ENCODE data around the gene ADISSP.

Gene ADISSP

DNA sequence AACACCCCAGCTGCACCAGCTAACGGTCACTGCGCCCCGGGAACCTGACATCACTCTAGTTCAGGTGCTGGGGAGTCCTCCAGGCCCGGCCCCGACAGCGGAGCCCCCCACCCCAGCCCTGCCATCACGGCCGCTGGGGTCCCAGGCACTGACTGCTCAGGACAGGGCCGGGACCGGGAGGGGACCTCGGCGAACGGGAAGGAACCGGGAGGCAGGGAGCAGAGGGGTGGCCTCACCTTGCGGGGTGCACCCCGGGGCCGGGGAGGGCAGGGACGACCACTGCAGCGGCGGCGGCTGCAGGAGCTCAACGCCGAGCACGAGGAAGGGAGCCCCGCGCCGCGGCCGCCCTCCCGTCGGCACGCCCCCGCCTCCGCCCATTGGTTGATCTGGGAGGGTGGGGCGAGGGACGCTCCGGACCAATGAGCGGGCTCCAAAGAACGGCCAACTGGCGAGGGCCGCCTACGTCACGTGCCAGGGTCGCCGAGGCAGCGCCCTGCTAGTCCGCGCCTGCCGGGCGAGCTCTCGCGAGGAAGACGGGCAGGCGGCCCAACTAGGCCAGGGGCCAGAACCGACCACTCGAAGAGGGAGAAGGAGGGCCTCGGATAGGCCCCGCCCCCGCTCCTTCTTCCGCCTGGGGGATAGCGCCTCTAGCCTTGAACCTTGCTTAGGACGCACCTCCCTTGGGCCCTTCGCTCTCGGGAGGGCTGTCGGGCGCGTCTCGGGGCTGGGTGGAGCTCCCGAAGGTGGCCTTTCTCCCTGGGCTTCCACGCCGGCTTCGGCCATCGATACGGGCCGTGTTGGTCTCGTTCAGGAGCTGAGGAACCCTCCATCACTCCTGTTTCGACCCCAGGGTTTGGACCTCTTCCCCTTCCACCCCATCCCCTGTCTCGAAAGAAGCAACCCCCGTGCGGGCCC lies at the start of gene ADISSP:
Gene ADISSP, minus strand, starts transcription at position 327 of the 915 bp plus-strand sequence. CDS start 7,653 bp downstream, outside the sequence.
- H3K27ac ChIP-seq (ENCODE audit: low read depth, low read length): peak within 1 kb of the TSS; percentile 86
- H3K36me3 ChIP-seq (ENCODE audit: control insufficient read depth in 1 of 2, insufficient read depth in 2 of 2, low read length in 2 of 2): no peaks in the 10 kb centered on the region
- H3K4me1 ChIP-seq (ENCODE audit: control insufficient read depth in 1 of 2, insufficient read depth in 2 of 2, low read length in 2 of 2): peaks cover 36 to 42% of the 10 kb centered on the region in 2 donors

DNA sequence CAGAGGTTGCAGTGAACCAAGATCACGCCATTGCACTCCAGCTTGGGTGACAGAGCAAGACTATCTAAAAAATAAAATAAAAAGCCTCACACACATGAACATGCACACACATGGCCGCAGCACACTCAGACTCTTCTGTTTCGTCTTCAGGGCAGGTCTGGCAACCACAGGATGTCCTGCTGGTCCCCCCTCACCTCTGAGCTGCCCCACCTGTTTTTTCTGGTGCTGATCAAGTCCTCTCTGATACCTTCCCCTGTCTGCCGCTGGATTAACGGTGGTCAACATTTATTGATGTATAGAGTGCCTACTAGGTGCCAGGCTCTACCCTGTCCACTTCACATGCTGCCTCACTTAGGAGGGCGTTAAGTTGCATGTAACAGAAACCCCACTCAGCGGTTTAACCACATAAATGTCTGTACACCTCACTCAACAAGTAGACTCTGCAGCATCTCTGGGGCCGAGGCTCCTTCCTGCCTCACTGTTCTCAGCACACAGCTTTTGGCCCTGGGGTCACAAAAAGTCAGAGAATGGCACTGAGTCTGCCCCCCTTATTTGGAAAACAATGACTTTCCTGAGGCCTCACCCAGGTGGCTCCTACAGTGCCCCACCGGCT lies 48.3 kb upstream of the ADISSP start:
- Histone ChIP-seq H3K36me3 (ENCODE audit: control insufficient read depth in 1 of 2, insufficient read depth in 2 of 2, low read length in 2 of 2) (no peaks in the 10 kb centered on the region), H3K4me3 (ENCODE audit: low read depth in 1 of 2, low read length in 2 of 2) (no peak overlapping the region), H3K27ac (ENCODE audit: low read depth, low read length) (no peak overlapping the region), H3K9me3 (ENCODE audit: control insufficient read depth in 1 of 2, low read length in 2 of 2) (no peaks in the 10 kb centered on the region), H3K9ac (ENCODE audit: low read depth in 1 of 2, low read length in 2 of 2) (no peak overlapping the region), H3K4me1 (ENCODE audit: control insufficient read depth in 1 of 2, insufficient read depth in 2 of 2, low read length in 2 of 2) (peaks cover 47 to 49% of the 10 kb centered on the region in 2 donors), H3K27me3 (ENCODE audit: control insufficient read depth in 1 of 2, insufficient read depth in 2 of 2, low read length in 2 of 2) (no peaks in the 10 kb centered on the region)

More for the DNA sequence above, at the start of gene ADISSP:
- Histone ChIP-seq H3K27me3 (ENCODE audit: control insufficient read depth in 1 of 2, insufficient read depth in 2 of 2, low read length in 2 of 2) (no peaks in the 10 kb centered on the region), H3K4me3 (ENCODE audit: low read depth in 1 of 2, low read length in 2 of 2) (peak within 1 kb of the TSS; percentile 83 to 89), H3K9me3 (ENCODE audit: control insufficient read depth in 1 of 2, low read length in 2 of 2) (no peaks in the 10 kb centered on the region), H3K9ac (ENCODE audit: low read depth in 1 of 2, low read length in 2 of 2) (peak within 1 kb of the TSS; percentile 81 to 87)

DNA sequence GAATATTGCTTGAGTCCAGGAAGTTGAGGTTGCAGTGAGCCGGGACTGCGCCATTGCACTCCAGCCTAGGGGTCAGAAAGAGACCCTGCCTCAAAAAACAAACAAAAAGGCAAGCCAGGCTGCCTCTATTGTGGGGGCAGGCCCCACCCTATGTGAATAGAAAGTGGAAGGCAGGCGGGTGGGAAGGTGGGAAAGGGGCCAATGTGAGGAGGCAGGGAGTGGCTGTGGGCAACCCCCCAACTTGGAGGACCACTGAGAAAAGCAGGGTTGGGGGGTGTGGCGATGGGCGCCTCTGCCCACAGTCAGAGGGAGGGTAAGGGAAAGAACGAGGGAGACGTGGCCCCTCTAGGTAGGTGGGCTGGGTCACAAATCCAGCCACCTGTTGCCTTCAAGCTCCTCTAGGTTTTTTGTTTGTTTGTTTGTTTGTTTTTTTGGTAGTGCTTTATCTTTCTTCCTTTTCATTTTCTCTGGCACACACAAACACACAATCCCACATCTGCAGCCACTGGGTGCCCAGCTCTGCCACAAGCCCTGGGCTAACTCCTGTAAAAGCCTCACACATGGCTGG lies 47.5 kb upstream of the ADISSP start:
- no peaks in the 10 kb centered on the region for H3K9me3 ChIP-seq (ENCODE audit: control insufficient read depth in 1 of 2, low read length in 2 of 2)
- H3K36me3 ChIP-seq (ENCODE audit: control insufficient read depth in 1 of 2, insufficient read depth in 2 of 2, low read length in 2 of 2): no peaks in the 10 kb centered on the region
- H3K4me1 ChIP-seq (ENCODE audit: control insufficient read depth in 1 of 2, insufficient read depth in 2 of 2, low read length in 2 of 2): peaks cover 52 to 54% of the 10 kb centered on the region in 2 donors
- H3K9ac ChIP-seq (ENCODE audit: low read depth in 1 of 2, low read length in 2 of 2): no peak overlapping the region
- no peaks in the 10 kb centered on the region for H3K27me3 ChIP-seq (ENCODE audit: control insufficient read depth in 1 of 2, insufficient read depth in 2 of 2, low read length in 2 of 2)
- no peak overlapping the region for H3K4me3 ChIP-seq (ENCODE audit: low read depth in 1 of 2, low read length in 2 of 2)
- H3K27ac ChIP-seq (ENCODE audit: low read depth, low read length): no peak overlapping the region

DNA sequence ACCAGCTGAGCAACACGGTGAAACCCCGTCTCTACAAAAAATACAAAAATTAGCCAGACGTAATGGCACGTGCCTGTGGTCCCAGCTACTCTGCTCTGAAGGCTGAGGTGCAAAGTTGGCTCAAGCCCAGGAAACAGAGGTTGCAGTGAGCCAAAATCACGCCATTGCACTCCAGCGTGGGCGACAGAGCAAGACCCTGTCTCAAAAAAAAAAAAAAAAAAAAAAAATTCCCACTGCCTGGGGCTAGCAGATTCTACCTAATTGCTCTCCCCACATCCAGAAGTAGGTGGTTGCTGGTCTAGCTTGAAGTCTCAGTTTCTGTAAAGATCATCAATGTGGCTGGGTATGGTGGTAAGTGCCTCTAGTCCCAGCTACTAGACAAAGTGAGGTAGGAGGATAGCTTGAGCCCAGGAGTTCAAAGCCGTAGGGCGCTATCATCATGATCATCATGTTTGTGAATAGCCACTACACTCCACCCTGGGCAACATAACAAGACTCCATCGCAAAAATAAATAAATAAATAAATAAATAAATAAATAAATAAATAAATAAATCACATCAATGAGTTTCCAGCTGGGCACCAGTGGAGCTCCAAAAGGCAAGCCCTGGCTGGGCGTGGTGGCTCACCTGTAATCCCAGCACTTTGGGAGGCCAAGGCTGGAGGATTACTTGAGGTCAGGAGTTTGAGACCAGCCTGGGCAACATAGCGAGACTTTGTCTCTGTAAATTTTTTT lies 46.5 kb upstream of the ADISSP start:
- H3K9me3 ChIP-seq (ENCODE audit: control insufficient read depth in 1 of 2, low read length in 2 of 2): no peaks in the 10 kb centered on the region
- H3K27ac ChIP-seq (ENCODE audit: low read depth, low read length): no peak overlapping the region
- no peak overlapping the region for H3K9ac ChIP-seq (ENCODE audit: low read depth in 1 of 2, low read length in 2 of 2)
- H3K27me3 ChIP-seq (ENCODE audit: control insufficient read depth in 1 of 2, insufficient read depth in 2 of 2, low read length in 2 of 2): no peaks in the 10 kb centered on the region
- H3K4me1 ChIP-seq (ENCODE audit: control insufficient read depth in 1 of 2, insufficient read depth in 2 of 2, low read length in 2 of 2): peaks cover 44 to 45% of the 10 kb centered on the region in 2 donors
- H3K36me3 ChIP-seq (ENCODE audit: control insufficient read depth in 1 of 2, insufficient read depth in 2 of 2, low read length in 2 of 2): no peaks in the 10 kb centered on the region
- no peak overlapping the region for H3K4me3 ChIP-seq (ENCODE audit: low read depth in 1 of 2, low read length in 2 of 2)

DNA sequence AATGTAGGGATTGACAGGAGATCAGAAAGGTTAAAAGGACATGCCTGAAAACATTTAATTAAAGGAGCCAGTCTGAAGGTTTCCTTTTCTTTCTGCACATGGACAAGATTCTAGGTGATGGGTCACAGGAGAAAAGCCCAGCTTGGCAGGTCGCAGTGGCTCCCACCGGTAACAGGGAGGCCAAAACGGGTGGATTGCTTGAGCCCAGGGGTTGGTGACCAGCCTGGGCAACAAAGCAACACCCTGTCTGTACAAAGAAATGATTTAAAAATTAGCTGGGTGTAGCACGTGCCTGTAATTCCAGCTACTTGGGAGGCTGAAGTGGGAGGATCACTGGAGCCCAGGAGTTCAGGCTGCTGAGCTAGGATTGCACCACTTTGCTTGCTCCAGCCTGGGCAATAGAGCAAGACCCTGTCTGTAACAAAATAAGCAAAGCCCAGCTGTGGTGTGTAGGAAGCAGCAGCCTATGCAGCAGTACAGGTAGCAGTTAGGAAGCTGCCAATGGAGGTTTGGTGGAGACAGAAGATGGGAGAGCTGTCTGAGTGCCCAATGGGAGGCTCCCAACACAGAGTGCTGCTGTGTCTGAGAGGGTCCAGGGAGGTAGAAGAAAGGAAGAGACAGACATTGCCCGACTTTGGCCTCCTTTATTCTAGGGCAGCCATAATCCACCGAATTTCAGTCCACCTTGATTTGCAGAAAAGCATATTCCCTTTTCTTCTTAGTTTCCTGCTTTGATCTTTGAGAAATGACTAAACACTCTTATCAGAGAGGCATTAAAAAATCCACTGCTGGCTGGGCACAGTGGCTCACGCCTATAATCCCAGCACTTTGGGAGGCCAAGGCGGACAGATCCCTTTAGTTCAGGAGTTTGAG lies 45.7 kb upstream of the ADISSP start:
- Histone ChIP-seq H3K36me3 (ENCODE audit: control insufficient read depth in 1 of 2, insufficient read depth in 2 of 2, low read length in 2 of 2) (no peaks in the 10 kb centered on the region), H3K4me3 (ENCODE audit: low read depth in 1 of 2, low read length in 2 of 2) (no peak overlapping the region), H3K9ac (ENCODE audit: low read depth in 1 of 2, low read length in 2 of 2) (no peak overlapping the region), H3K4me1 (ENCODE audit: control insufficient read depth in 1 of 2, insufficient read depth in 2 of 2, low read length in 2 of 2) (peaks cover 40 to 43% of the 10 kb centered on the region in 2 donors), H3K27me3 (ENCODE audit: control insufficient read depth in 1 of 2, insufficient read depth in 2 of 2, low read length in 2 of 2) (no peaks in the 10 kb centered on the region), H3K27ac (ENCODE audit: low read depth, low read length) (no peak overlapping the region), H3K9me3 (ENCODE audit: control insufficient read depth in 1 of 2, low read length in 2 of 2) (no peaks in the 10 kb centered on the region)

DNA sequence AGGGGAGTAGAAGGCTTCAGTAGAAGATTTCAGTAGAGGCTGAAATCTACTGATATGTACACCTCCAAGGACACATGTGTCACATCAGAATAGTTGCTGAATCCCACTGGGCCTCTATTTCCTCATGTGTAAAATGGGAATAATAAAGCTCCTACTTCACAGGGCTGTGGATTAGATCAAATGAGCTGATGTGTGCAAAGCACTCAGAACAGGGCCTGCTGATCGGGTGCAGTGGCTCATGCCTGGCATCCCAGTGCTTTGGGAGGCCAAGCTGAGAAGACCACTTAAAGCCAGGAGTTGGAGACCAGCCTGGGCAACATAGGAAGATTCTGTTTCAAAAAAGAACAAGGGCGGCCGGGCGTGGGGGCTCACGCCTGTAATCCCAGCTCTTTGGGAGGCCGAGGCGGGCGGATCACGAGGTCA lies 44.7 kb upstream of the ADISSP start:
- Histone ChIP-seq H3K4me3 (ENCODE audit: low read depth in 1 of 2, low read length in 2 of 2) (peak overlapping the region in 1 of 2 donors; percentile 63), H3K9me3 (ENCODE audit: control insufficient read depth in 1 of 2, low read length in 2 of 2) (no peaks in the 10 kb centered on the region), H3K9ac (ENCODE audit: low read depth in 1 of 2, low read length in 2 of 2) (peak overlapping the region; percentile 50 to 54), H3K4me1 (ENCODE audit: control insufficient read depth in 1 of 2, insufficient read depth in 2 of 2, low read length in 2 of 2) (peaks cover 46 to 49% of the 10 kb centered on the region in 2 donors), H3K27me3 (ENCODE audit: control insufficient read depth in 1 of 2, insufficient read depth in 2 of 2, low read length in 2 of 2) (no peaks in the 10 kb centered on the region), H3K36me3 (ENCODE audit: control insufficient read depth in 1 of 2, insufficient read depth in 2 of 2, low read length in 2 of 2) (no peaks in the 10 kb centered on the region), H3K27ac (ENCODE audit: low read depth, low read length) (peak overlapping the region; percentile 74)

DNA sequence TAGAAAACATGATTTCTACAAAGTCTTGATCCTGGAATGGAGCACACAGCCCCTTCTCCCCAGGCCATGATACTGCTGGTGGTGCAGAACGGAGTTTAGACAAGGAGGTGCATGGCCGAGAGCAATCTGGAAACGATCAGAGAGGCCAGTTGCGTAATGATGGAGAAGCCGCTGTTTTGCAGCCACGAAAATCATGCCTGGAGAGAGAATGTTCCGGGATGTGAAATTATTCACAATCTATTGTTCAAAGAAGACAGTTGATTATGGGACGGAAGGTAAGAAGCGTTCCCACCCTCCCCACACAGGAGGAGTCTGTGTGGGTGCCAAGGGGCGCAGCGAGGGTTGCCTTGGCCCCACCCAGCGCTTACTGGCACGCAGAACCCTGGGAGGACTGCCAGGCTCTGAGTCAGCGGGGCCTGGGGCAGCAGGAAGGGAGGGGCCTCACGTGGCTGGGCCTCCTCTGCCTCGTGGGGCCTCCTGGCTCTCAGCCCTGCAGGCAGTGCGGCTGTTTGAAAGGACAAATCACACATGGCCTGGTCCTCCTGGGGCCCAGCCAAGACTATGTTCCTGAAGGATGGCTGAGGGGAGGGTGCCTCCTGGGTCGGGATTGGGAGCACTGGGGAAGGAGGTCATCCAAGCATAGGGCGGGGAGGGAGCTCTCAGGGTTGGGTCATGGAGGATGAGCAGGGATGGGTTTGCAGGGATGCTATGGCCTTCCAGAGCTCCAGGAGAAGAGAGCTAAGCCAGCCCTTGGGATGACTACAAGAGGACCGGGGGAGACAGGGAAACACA lies 44.1 kb upstream of the ADISSP start:
- Histone ChIP-seq H3K9me3 (ENCODE audit: control insufficient read depth in 1 of 2, low read length in 2 of 2) (no peaks in the 10 kb centered on the region), H3K9ac (ENCODE audit: low read depth in 1 of 2, low read length in 2 of 2) (peak overlapping the region; percentile 50 to 76), H3K4me1 (ENCODE audit: control insufficient read depth in 1 of 2, insufficient read depth in 2 of 2, low read length in 2 of 2) (peaks cover 52 to 55% of the 10 kb centered on the region in 2 donors), H3K27me3 (ENCODE audit: control insufficient read depth in 1 of 2, insufficient read depth in 2 of 2, low read length in 2 of 2) (no peaks in the 10 kb centered on the region), H3K36me3 (ENCODE audit: control insufficient read depth in 1 of 2, insufficient read depth in 2 of 2, low read length in 2 of 2) (no peaks in the 10 kb centered on the region), H3K4me3 (ENCODE audit: low read depth in 1 of 2, low read length in 2 of 2) (peak overlapping the region; percentile 63 to 74), H3K27ac (ENCODE audit: low read depth, low read length) (peak overlapping the region; percentile 74)

DNA sequence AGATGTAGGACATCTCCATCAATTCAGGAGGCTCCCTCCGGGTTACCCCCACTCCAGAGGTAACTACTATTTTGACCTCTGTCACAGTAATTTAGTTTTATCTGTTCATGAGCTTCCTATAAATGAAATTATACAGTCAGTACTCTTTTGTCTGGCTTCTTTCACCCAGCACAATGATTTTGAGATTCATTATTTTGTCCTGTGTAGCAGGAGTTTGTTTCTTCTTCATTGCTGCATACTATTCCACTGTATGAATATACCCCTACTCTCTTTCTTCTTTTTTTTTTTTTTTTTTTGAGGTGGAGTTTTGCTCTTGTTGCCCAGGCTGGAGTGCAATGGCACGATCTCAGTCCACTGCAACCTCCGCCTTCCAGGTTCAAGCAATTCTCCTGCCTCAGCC lies 41.0 kb upstream of the ADISSP start:
- peaks cover 6 to 17% of the 10 kb centered on the region in 2 donors for H3K36me3 ChIP-seq (ENCODE audit: control insufficient read depth in 1 of 2, insufficient read depth in 2 of 2, low read length in 2 of 2)
- peak overlapping the region in 1 of 2 donors; percentile 45 for H3K9ac ChIP-seq (ENCODE audit: low read depth in 1 of 2, low read length in 2 of 2)
- peaks cover 59 to 62% of the 10 kb centered on the region in 2 donors for H3K4me1 ChIP-seq (ENCODE audit: control insufficient read depth in 1 of 2, insufficient read depth in 2 of 2, low read length in 2 of 2)
- H3K4me3 ChIP-seq (ENCODE audit: low read depth in 1 of 2, low read length in 2 of 2): no peak overlapping the region
- no peaks in the 10 kb centered on the region for H3K27me3 ChIP-seq (ENCODE audit: control insufficient read depth in 1 of 2, insufficient read depth in 2 of 2, low read length in 2 of 2)
- H3K9me3 ChIP-seq (ENCODE audit: control insufficient read depth in 1 of 2, low read length in 2 of 2): no peaks in the 10 kb centered on the region
- peak overlapping the region; percentile 85 for H3K27ac ChIP-seq (ENCODE audit: low read depth, low read length)

All from duodenal mucosa (tissue), 2 donors.